ENCODE data around the gene SLC38A8.

Gene SLC38A8

GRCh38 chr16:83975590-83976260, 66.9 kb downstream of the SLC38A8 start:
- no peak for DNase-seq (ENCODE audit: low read depth)
- TF ChIP-seq, protein P1, sequence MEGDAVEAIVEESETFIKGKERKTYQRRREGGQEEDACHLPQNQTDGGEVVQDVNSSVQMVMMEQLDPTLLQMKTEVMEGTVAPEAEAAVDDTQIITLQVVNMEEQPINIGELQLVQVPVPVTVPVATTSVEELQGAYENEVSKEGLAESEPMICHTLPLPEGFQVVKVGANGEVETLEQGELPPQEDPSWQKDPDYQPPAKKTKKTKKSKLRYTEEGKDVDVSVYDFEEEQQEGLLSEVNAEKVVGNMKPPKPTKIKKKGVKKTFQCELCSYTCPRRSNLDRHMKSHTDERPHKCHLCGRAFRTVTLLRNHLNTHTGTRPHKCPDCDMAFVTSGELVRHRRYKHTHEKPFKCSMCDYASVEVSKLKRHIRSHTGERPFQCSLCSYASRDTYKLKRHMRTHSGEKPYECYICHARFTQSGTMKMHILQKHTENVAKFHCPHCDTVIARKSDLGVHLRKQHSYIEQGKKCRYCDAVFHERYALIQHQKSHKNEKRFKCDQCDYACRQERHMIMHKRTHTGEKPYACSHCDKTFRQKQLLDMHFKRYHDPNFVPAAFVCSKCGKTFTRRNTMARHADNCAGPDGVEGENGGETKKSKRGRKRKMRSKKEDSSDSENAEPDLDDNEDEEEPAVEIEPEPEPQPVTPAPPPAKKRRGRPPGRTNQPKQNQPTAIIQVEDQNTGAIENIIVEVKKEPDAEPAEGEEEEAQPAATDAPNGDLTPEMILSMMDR (IDR thresholded peaks at IDR 0.05; ENCODE audit: low read length, missing control alignments): no peak
- H3K4me3 ChIP-seq (replicated peaks; ENCODE audit: low read depth, low read length): no peak overlapping the region

- no peak for DNase-seq (ENCODE audit: low read depth)
- TF ChIP-seq, protein P1 (IDR thresholded peaks at IDR 0.05; ENCODE audit: low read length, missing control alignments): no peak
- H3K4me3 ChIP-seq (replicated peaks; ENCODE audit: low read depth, low read length): no peak overlapping the region
These were observed 68.1 kb downstream of the SLC38A8 start for GRCh38 chr16:83974475-83974874.

DNA sequence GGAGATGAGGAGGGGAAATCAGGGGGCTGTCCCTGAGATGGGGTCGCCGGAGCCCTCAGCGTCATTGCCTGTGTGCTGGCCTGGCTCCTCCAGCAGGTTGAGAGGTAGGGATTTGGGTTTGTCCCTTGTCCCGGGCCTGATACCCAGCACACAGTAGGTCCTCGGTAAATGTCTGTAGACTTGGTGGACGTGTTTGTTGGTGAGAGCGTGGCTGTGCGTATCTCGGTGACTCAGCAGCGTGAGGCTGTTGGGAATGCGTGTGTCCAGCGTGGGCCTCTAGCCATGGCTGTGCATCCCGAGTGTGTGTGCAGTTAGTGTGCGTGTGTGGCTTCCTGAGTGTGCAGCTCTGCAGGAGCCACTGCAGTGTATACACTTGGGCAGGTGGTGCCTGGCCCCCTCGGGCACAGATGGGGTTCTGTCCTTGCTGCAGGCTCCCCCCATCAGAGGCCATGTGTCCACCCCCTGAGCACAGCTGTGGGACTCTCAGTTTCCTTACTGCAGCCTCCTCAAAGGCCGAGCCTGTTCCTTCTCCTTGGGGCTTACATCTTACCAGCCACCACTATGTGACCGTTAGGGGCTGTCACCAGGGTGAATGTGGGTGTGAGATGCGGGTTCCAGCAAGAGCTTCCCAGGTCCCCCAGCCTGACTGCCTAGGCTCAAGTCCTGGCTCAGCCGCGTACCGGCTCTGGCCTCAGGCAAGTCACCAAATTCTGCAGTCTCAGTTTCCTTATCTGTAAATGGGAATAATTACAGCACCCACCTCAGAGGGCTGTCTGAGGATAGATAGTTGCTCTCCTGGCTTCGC, 68.8 kb downstream of the SLC38A8 start:
- no peak overlapping the region for H3K4me3 ChIP-seq (replicated peaks; ENCODE audit: low read depth, low read length)
- DNase-seq (ENCODE audit: low read depth): no peak
- TF ChIP-seq, protein P1 (IDR thresholded peaks at IDR 0.05; ENCODE audit: low read length, missing control alignments): no peak

- TF ChIP-seq, protein P1 (IDR thresholded peaks at IDR 0.05; ENCODE audit: low read length, missing control alignments): no peak
- H3K4me3 ChIP-seq (replicated peaks; ENCODE audit: low read depth, low read length): no peak overlapping the region
- no peak for DNase-seq (ENCODE audit: low read depth)
These were observed 69.5 kb downstream of the SLC38A8 start for GRCh38 chr16:83973077-83973476.

DNA sequence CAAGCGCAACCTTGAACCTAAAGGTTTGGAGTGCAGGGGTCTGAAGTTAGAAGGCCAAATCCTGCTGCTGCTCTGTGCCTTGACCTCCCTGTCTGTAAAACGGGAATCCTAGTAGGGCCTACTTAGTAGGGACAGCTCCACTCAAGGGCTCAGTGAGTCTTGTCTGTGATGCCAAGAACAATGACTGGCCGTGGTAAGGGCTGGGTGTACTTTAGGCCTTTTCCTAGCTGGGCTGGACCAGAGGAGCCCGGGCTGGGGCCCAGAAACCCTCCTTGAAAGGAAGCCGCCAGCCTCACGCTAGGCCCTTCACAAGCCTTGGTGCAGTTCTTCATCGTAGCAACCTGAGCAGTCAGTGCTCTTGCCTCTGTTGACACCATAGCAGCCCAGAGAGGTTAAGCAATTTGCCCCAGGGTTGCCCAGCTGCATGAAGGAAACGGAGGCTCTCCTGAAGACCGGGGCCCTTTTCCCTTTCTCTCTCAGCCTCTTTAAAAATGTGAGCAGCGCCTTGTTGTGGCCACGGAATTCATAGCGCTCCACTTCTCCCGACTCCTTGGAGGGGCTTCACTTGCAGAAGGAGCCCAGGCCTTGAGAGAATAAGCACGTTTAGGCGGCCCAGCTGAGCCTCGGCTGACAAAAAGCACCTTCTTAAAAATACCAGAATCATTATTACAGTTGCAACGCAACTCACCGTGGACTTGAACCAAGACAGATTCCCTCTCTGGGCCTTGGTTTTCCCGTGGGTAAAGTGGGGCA, 70.2 kb downstream of the SLC38A8 start:
- no peak overlapping the region for H3K4me3 ChIP-seq (replicated peaks; ENCODE audit: low read depth, low read length)
- TF ChIP-seq, protein P1 (IDR thresholded peaks at IDR 0.05; ENCODE audit: low read length, missing control alignments): no peak
- no peak for DNase-seq (ENCODE audit: low read depth)

- TF ChIP-seq, protein P1 (IDR thresholded peaks at IDR 0.05; ENCODE audit: low read length, missing control alignments): no peak
These were observed 71.1 kb downstream of the SLC38A8 start for GRCh38 chr16:83971165-83972130.

More at GRCh38 chr16:83971165-83972130, 71.1 kb downstream of the SLC38A8 start:
- no peak for DNase-seq (ENCODE audit: low read depth)
- H3K4me3 ChIP-seq (replicated peaks; ENCODE audit: low read depth, low read length): no peak overlapping the region
